Activated T-helper 1 cell treated with anti-CD3 and anti-CD28 coated beads, Interleukin-12 subunit alpha, Interleukin-12 subunit beta, Interleukin-2, Interleukin-4 antibody, amounts not matched to agents 30 ng/mL and 10 ng/mL and 1 ng/mL, durations not matched to agents 14 hours and 24 hours and 36 hours (primary cell): ENCODE measurements around the gene PAQR4. TPM values are rescaled to one million over a fixed set of nuclear protein-coding genes. Genes with fewer than 3 reads are reported as not detected.

ENCODE experiments used
- DNase-seq: peaks from one replicate; pipeline ENCODE4 v3.0.0; 2021; ENCODE audit warnings: low spot score
- H3K27ac Mint-ChIP-seq: one replicate; pipeline ENCODE4 v1.8.0; 2021; ENCODE audit warnings: mild to moderate bottlenecking, mixed read lengths
- H3K27me3 Mint-ChIP-seq: one replicate; pipeline ENCODE4 v1.8.0; 2022; ENCODE audit warnings: mild to moderate bottlenecking, moderate library complexity, mixed read lengths; ENCODE audit not compliant: insufficient read depth
- H3K36me3 Mint-ChIP-seq: one replicate; pipeline ENCODE4 v1.8.0; 2021; ENCODE audit warnings: low read depth, mixed read lengths
- H3K4me1 Mint-ChIP-seq: one replicate; pipeline ENCODE4 v1.8.0; 2021; ENCODE audit warnings: low read depth, mixed read lengths
- H3K4me3 Mint-ChIP-seq: one replicate; pipeline ENCODE4 v1.8.0; 2021; ENCODE audit warnings: mild to moderate bottlenecking, moderate library complexity, mixed read lengths
- H3K9me3 Mint-ChIP-seq: one replicate; pipeline ENCODE4 v1.8.0; 2021; ENCODE audit warnings: mixed read lengths
- intact Hi-C: fragments of 100-400 bp; cut with micrococcal nuclease; formaldehyde crosslinking; loops from one replicate; pipeline ENCODE4 v1.15.1; 2024
- total RNA-seq: library from RNA; stranded (reverse); gene quantifications from 2 replicates; pipeline ENCODE4 v1.2.3, GENCODE V29; 2022

The PAQR4 gene
- total RNA-seq, 1 donor from 2014 or later = 40.1 TPM

DNA sequence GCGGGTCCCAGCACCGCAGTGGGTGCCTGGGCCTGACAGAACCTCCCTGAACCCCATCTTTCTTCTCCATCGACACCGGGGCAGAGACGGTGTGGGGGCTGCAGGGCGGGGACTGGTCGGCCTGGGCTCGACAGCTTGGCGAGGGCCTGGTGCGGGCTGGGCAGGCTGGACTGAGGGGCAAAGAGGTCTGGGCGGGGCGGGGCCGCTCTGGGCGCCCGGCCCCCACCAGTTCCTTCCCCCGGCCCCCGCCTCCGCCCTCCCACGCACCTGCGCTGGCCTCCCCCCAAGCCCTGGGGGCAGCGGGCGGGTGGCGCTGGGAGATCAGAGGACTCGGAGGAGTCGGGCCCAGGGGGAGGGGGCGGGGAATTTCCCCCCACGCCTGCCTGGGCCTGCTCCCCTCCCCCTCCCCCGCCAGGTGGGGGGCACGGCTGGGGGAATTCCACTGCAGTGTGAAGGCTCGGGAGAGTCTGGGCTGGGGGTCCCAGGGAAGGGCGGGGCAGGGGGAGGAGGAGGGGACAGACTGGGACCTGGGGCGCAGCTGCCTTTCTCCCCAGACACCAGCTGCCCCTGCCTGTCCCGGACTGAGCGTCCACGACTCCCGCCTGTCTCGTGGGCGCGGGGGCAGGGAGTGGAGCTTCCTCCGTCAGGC, 6.0 kb upstream of the PAQR4 start:
- Mint-ChIP-seq H3K4me1 (peaks cover 7% of the 10 kb centered on the region), H3K9me3 (no peaks in the 10 kb centered on the region), H3K36me3 (no peaks in the 10 kb centered on the region), H3K4me3 (peak overlapping the region; percentile 68), H3K27ac (no peak overlapping the region), H3K27me3 (peaks cover 27% of the 10 kb centered on the region)
- intact Hi-C loops = no loop called here
- DNase-seq = no peak

DNA sequence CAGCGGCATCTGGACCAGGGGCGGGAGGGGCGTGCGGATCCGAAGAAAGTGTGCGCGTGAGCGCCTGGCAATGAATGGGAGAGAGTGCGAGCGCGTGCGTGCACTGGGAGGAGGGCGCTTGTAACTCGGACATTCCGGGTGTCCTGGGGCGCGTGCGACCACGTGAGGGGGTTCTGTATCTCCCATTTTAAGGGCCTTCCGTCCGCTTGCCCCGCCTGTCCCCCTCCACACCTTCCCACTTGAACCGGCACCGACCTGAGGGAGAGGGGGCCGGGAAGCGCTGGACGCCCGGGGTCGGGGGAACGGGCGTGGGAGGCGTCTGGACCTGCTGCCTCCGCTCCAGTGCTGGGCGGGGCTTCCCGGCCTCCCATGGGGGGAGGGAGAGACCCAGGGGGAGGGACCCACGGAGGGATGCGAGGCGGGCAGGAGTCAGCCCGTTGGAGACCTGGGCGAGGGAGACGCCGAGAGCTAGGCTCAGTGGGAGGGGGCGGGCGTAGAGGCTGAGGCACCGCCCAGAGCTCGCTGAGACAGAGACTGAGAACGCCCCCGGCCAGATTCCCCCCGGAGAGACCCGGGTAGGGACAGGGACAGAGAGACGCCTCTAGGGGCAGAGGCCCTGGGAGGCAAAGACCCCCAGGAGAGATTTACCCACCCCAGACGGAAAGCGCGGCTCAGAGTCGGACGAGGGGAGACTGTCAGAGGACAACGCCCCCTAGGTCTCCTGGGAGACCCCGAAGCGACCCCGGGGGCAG, 5.2 kb upstream of the PAQR4 start, which contains the start of gene KREMEN2:
Gene KREMEN2, plus strand, starts transcription at position 553 of the 752 bp plus-strand sequence. CDS start 246 bp downstream, outside the sequence.
- peak; percentile 19 for DNase-seq
- intact Hi-C loops = loop anchor here (2.0 kb wide), 1 partner anchor 59 kb away; no protein-coding TSS in a partner anchor
- Mint-ChIP-seq H3K4me1 (peaks cover 13% of the 10 kb centered on the region), H3K9me3 (no peaks in the 10 kb centered on the region), H3K27me3 (peaks cover 32% of the 10 kb centered on the region), H3K27ac (no peak within 1 kb of the TSS), H3K36me3 (no peaks in the 10 kb centered on the region), H3K4me3 (peak within 1 kb of the TSS; percentile 82)

DNA sequence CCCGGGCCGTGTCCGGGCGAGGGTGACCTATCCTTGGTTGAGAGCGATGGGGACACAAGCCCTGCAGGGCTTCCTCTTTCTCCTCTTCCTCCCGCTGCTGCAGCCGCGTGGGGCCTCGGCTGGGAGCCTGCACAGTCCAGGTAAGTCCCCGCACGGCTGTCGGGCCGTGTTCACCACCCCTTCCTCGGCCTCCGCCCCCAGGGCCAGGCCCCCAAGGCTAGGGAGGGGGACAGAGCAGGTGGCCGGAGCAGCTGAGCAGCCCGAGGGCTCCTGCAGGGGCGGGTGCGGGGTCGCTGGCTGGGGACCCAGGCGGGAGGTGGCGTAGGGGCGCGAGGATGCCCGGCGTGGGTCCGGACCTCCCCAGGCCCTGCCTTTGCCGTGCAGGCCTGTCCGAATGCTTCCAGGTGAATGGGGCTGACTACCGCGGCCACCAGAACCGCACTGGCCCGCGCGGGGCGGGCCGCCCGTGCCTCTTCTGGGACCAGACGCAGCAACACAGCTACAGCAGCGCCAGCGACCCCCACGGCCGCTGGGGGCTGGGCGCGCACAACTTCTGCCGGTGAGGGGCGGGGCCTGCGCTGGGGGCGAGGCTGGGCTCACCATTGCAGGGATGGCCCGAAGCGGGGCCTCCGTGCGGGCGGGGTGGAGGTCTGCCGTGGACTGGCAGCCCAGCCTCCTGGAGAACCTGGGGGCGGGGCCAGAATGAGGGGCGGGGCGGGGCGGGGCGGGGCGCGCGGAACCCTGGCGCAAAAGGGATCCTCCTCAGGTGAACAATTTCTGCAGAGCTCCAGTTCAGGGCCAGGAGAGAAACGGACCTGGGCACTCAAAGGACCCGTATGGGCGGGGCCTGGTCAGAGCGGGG, 4.4 kb upstream of the PAQR4 start:
- peak; percentile 64 for DNase-seq
- Mint-ChIP-seq H3K27ac (no peak overlapping the region), H3K4me3 (peak overlapping the region; percentile 69), H3K4me1 (peaks cover 13% of the 10 kb centered on the region), H3K27me3 (peaks cover 32% of the 10 kb centered on the region), H3K9me3 (no peaks in the 10 kb centered on the region), H3K36me3 (no peaks in the 10 kb centered on the region)
- intact Hi-C loops = loop anchor here (1.0 to 5.0 kb wide), 3 partner anchors 38 to 60 kb away; partner anchors contain the start of gene FLYWCH1

DNA sequence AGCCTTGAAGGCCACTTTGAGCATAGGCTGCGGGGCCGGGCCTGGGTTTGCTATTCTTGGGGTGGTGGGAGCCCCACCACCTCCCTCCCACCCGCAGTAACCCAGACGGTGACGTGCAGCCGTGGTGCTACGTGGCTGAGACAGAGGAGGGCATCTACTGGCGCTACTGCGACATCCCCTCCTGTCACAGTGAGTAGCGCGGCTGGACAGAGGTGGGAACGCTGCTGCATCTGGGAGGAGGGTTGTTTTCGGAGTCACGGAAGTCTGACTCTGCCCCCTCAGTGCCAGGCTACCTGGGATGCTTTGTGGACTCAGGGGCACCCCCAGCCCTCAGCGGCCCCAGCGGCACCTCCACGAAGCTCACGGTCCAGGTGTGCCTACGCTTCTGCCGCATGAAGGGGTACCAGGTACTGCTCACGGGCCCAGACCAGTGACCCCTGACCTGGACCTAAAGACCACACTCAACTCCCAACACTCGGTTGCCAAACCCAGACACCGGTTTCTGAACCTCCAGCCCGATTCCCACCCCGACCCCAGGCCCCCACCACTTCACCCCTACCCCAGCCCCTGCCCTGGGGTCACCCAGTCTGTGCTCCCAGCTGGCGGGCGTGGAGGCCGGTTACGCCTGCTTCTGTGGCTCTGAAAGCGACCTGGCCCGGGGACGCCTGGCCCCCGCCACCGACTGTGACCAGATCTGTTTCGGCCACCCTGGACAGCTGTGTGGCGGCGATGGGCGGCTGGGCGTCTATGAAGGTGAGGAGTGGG, 2.9 kb upstream of the PAQR4 start:
- intact Hi-C loops = loop anchor here (5.0 kb wide), 1 partner anchor 36 kb away; no protein-coding TSS in a partner anchor
- Mint-ChIP-seq H3K36me3 (no peaks in the 10 kb centered on the region), H3K27me3 (peaks cover 31% of the 10 kb centered on the region), H3K9me3 (no peaks in the 10 kb centered on the region), H3K27ac (no peak overlapping the region), H3K4me3 (no peak overlapping the region), H3K4me1 (peaks cover 21% of the 10 kb centered on the region)
- no peak for DNase-seq

DNA sequence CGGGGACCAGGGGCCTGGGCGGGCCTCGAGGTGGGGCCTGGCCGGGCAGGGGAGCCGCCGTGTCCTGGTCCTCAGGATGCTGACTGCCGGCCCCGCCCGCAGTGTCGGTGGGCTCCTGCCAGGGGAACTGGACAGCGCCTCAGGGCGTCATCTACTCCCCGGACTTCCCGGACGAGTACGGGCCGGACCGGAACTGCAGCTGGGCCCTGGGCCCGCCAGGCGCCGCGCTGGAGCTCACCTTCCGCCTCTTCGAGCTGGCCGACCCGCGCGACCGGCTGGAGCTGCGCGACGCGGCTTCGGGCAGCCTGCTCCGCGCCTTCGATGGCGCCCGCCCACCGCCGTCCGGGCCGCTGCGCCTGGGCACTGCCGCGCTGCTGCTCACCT, 2.3 kb upstream of the PAQR4 start:
- DNase-seq = no peak
- no peak overlapping the region for H3K4me3 Mint-ChIP-seq
- no peaks in the 10 kb centered on the region for H3K9me3 Mint-ChIP-seq
- intact Hi-C loops = loop anchor here (5.0 kb wide), 1 partner anchor 36 kb away; no protein-coding TSS in a partner anchor
- H3K36me3 Mint-ChIP-seq = peaks cover under 1% of the 10 kb centered on the region
- peaks cover 22% of the 10 kb centered on the region for H3K4me1 Mint-ChIP-seq
- H3K27me3 Mint-ChIP-seq = peaks cover 28% of the 10 kb centered on the region
- H3K27ac Mint-ChIP-seq = no peak overlapping the region

DNA sequence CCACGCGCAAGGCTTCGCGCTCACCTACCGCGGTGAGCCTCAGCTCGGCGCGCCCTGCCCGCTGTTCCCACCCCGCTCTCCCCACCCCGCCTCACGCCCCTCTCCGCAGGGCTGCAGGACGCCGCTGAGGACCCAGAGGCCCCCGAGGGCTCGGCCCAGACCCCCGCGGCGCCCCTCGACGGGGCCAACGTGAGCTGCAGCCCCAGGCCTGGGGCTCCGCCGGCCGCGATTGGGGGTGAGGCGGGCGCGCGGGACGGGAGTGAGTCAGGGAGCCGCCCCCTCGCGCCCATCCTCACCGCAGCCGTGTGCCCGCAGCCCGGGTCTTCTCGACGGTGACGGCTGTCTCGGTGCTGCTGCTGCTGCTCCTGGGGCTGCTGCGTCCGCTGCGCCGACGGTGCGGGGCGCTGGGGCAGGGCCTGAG, 1.9 kb upstream of the PAQR4 start:
- peaks cover 4% of the 10 kb centered on the region for H3K36me3 Mint-ChIP-seq
- no peak overlapping the region for H3K4me3 Mint-ChIP-seq
- no peak for DNase-seq
- peaks cover 22% of the 10 kb centered on the region for H3K4me1 Mint-ChIP-seq
- peaks cover 24% of the 10 kb centered on the region for H3K27me3 Mint-ChIP-seq
- H3K27ac Mint-ChIP-seq = no peak overlapping the region
- no peaks in the 10 kb centered on the region for H3K9me3 Mint-ChIP-seq
- intact Hi-C loops = loop anchor here (5.0 kb wide), 1 partner anchor 35 kb away; no protein-coding TSS in a partner anchor

DNA sequence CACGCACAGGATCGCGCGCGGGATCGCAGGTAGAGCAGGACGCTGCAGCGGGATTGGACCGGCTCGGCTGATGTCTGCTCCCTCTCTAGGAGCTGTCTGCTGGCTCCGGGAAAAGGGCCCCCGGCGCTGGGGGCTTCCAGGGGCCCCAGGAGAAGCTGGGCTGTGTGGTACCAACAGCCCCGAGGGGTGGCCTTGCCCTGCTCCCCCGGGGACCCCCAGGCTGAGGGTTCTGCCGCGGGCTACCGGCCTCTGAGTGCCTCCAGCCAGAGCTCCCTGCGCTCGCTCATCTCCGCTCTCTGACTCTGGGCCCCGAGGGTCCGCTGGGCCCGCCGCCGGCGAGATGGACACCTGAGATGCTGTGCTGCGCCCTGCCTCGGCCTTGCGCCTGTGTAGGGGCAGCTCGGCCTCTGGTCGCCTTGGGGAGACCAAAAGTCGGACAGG, 1.4 kb upstream of the PAQR4 start:
- peaks cover 7% of the 10 kb centered on the region for H3K36me3 Mint-ChIP-seq
- no peak overlapping the region for H3K27ac Mint-ChIP-seq
- peaks cover 24% of the 10 kb centered on the region for H3K27me3 Mint-ChIP-seq
- DNase-seq = no peak
- peak overlapping the region; percentile 77 for H3K4me3 Mint-ChIP-seq
- H3K4me1 Mint-ChIP-seq = peaks cover 22% of the 10 kb centered on the region
- no peaks in the 10 kb centered on the region for H3K9me3 Mint-ChIP-seq
- intact Hi-C loops = loop anchor here (2.0 to 5.0 kb wide), 5 partner anchors 15 to 975 kb away; partner anchors contain the start of genes FLYWCH2 and HCFC1R1

DNA sequence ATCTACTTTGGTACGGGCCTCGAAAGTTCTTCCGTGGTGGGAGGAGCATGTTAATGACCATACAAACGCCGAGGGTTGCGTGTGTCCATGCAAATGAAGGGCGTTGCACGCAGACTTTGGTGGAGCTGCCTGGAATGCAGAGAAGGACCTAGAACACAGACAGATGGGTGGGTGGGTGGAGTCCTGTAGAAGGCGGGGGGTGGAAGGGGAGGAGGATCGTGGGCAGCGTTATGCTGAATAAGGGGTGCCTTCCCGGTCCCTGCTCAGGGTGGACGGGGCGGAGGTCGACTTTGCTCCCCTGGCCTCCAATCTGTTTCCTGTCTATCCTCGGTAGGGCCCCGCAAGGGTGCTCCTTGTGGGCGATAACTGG, 795 bp upstream of the PAQR4 start:
- H3K9me3 Mint-ChIP-seq = no peaks in the 10 kb centered on the region
- H3K4me1 Mint-ChIP-seq = peaks cover 22% of the 10 kb centered on the region
- peak overlapping the region; percentile 77 for H3K4me3 Mint-ChIP-seq
- H3K27me3 Mint-ChIP-seq = peaks cover 22% of the 10 kb centered on the region
- DNase-seq = no peak
- H3K27ac Mint-ChIP-seq = peak overlapping the region; percentile 52
- H3K36me3 Mint-ChIP-seq = peaks cover 8% of the 10 kb centered on the region
- intact Hi-C loops = loop anchor here (2.0 to 5.0 kb wide), 5 partner anchors 14 to 976 kb away; partner anchors contain the start of genes FLYWCH2 and HCFC1R1

DNA sequence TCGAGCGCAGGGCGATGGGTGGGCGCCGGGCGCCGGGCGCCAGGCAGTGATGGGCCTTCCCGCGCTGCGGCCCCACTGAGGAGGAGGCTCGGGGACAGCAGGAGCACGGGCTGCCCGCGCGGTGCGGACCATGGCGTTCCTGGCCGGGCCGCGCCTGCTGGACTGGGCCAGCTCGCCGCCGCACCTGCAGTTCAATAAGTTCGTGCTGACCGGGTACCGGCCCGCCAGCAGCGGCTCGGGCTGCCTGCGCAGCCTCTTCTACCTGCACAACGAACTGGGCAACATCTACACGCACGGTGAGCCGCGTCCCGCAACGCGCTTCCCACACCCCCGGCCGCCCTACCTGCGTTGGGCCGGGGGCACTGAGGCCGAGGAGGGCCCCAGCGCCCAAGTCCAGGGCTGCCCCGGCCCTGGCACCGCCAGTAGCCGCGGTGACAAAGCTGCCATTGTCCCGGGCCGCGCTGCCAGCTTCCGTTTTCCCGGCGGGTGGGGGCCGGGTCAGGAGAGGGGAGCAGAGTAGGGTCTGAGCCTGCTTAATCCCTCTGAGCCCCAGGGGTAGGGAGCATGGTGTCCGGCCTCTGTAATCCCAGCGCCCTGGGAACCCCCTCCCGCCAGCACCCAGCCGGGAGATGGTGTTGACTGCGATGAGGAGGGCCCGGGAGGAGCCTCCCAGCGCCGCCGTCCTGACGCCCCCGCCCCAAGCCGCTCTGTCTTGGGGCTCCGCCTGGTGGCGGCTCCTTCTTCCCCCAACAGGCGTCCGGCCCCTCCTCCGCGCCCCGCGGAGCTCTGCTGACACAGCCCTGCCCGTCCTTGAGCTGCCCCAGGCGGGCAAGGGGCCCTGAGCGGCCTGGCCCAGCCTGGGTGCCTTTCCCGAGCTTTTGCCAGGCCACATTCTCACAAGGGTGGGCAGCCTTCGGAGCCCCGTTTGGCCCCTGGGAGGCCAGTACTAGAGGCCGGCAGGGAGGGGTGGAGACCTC, 685 bp downstream of the PAQR4 start:
- Mint-ChIP-seq H3K36me3 (peaks cover 11% of the 10 kb centered on the region), H3K27me3 (peaks cover 13% of the 10 kb centered on the region), H3K4me3 (peak overlapping the region; percentile 78), H3K4me1 (peaks cover 22% of the 10 kb centered on the region), H3K9me3 (no peaks in the 10 kb centered on the region), H3K27ac (no peak overlapping the region)
- intact Hi-C loops = loop anchor here (2.0 to 5.0 kb wide), 5 partner anchors 13 to 977 kb away; partner anchors contain the start of genes FLYWCH2 and HCFC1R1
- DNase-seq = peak; percentile 79

DNA sequence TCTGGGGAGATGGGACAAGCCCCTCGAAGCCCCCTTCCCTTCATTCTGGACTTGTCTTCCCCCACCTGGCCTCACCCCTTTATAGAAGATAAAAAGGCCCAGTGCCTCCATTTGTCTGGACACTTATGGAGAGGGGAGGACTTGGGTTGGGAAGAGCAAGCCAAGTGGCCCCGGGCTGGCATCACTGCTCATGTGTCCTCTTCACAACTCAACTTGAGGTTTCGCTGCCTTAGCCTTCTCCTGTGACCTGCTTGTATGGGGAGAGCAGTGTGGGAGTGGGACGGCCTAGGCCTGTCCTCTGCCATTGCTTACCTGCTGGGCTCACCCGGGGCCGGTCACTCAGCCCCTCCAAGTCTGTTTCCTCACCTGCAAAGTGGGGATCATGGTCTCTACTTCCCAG, 1.4 kb downstream of the PAQR4 start:
- intact Hi-C loops = no loop called here
- no peaks in the 10 kb centered on the region for H3K9me3 Mint-ChIP-seq

More for the DNA sequence above, 1.4 kb downstream of the PAQR4 start:
- peak overlapping the region; percentile 44 for H3K27ac Mint-ChIP-seq
- H3K4me1 Mint-ChIP-seq = peaks cover 17% of the 10 kb centered on the region
- H3K4me3 Mint-ChIP-seq = peak overlapping the region; percentile 78
- peaks cover 7% of the 10 kb centered on the region for H3K27me3 Mint-ChIP-seq
- peaks cover 11% of the 10 kb centered on the region for H3K36me3 Mint-ChIP-seq
- DNase-seq = no peak
